HL-60 (cell line): ENCODE data around the gene STK17A.
"Not testable (repeated sequence)": the region's sequence is repeated elsewhere in the genome, so short reads cannot be mapped to it uniquely, and the experiment has no call there.

ENCODE experiments used
- DNase-seq, 2 experiments: peaks; one replicate each; pipeline ENCODE4 v3.0.0-alpha.2; 2010 to 2020; ENCODE audit warnings: low read depth in 1 of 2, low spot score in 1 of 2
- H3K27ac ChIP-seq: fragments of 250-450 bp; sonication (Bioruptor Pico); replicated peaks from 2 replicates; pipeline ENCODE4 v1.5.1; 2020; ENCODE audit warnings: mild to moderate bottlenecking, moderate library complexity
- H3K27me3 ChIP-seq: fragments of 250-450 bp; sonication (Bioruptor Pico); 2 replicates; pipeline ENCODE4 v1.5.1; 2021; ENCODE audit warnings: mild to moderate bottlenecking, moderate library complexity; ENCODE audit not compliant: insufficient read depth, poor library complexity, severe bottlenecking
- H3K4me3 ChIP-seq: replicated peaks from 2 replicates; pipeline ENCODE4 v1.5.1; 2011; ENCODE audit warnings: mild to moderate bottlenecking, control low read depth, low read length; ENCODE audit not compliant: insufficient read depth
- GABPA ChIP-seq: IDR thresholded peaks from 2 replicates; pipeline ENCODE4 v1.6.1; 2012; ENCODE audit warnings: low read depth
- POLR2AphosphoS5 ChIP-seq: IDR thresholded peaks from 2 replicates; pipeline ENCODE4 v1.6.1; 2012; ENCODE audit warnings: low read depth
- SPI1 ChIP-seq: IDR thresholded peaks from 2 replicates; pipeline ENCODE4 v1.6.1; 2012; ENCODE audit warnings: low read depth, mild to moderate bottlenecking, borderline replicate concordance
- TF ChIP-seq, protein P1 (sequence below): IDR thresholded peaks from one replicate; pipeline ENCODE4 v1.5.1; 2011; ENCODE audit warnings: low read length, control low read depth, inconsistent platforms; ENCODE audit not compliant: insufficient read depth
- TF ChIP-seq, protein P2 (sequence below): IDR thresholded peaks from 2 replicates; pipeline ENCODE4 v1.6.1; 2012; ENCODE audit warnings: low read depth; ENCODE audit not compliant: insufficient replicate concordance

STK17A gene

GRCh38 chr7:43594020-43594419 lies 11.1 kb downstream of the STK17A start:
- no peak overlapping the region for H3K27ac ChIP-seq
- H3K27me3 ChIP-seq = no peaks in the 10 kb centered on the region
- TF ChIP-seq GABPA (no peak), POLR2AphosphoS5 (no peak)
- TF ChIP-seq, protein P1, sequence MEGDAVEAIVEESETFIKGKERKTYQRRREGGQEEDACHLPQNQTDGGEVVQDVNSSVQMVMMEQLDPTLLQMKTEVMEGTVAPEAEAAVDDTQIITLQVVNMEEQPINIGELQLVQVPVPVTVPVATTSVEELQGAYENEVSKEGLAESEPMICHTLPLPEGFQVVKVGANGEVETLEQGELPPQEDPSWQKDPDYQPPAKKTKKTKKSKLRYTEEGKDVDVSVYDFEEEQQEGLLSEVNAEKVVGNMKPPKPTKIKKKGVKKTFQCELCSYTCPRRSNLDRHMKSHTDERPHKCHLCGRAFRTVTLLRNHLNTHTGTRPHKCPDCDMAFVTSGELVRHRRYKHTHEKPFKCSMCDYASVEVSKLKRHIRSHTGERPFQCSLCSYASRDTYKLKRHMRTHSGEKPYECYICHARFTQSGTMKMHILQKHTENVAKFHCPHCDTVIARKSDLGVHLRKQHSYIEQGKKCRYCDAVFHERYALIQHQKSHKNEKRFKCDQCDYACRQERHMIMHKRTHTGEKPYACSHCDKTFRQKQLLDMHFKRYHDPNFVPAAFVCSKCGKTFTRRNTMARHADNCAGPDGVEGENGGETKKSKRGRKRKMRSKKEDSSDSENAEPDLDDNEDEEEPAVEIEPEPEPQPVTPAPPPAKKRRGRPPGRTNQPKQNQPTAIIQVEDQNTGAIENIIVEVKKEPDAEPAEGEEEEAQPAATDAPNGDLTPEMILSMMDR = no peak
- DNase-seq = no peak
- no peak overlapping the region for H3K4me3 ChIP-seq

DNA sequence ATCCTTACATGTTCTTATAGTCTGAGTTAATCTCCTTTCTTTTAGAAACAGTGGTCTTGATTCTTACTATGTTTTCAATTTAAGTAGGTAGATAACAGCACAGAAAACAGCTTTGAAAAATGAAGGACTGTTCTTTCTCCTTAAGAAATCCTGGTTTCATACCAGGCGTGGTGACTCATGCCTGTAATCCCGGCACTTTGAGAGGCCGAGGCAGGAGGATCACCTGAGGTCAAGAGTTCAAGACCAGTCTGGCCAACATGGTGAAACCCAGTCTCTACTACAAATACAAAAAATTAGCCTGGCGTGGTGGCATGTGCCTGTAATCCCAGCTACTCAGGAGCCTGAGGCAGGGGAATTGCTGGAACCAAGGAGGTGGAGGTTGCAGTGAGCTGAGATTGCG lies 13.5 kb downstream of the STK17A start:
- DNase-seq, H3K27me3 ChIP-seq, H3K4me3 ChIP-seq, H3K27ac ChIP-seq: not testable (repeated sequence)

GRCh38 chr7:43600056-43600455 lies 17.1 kb downstream of the STK17A start:
- Histone ChIP-seq H3K27me3 (no peaks in the 10 kb centered on the region), H3K4me3 (no peak overlapping the region), H3K27ac (no peak overlapping the region)
- TF ChIP-seq, protein P2, sequence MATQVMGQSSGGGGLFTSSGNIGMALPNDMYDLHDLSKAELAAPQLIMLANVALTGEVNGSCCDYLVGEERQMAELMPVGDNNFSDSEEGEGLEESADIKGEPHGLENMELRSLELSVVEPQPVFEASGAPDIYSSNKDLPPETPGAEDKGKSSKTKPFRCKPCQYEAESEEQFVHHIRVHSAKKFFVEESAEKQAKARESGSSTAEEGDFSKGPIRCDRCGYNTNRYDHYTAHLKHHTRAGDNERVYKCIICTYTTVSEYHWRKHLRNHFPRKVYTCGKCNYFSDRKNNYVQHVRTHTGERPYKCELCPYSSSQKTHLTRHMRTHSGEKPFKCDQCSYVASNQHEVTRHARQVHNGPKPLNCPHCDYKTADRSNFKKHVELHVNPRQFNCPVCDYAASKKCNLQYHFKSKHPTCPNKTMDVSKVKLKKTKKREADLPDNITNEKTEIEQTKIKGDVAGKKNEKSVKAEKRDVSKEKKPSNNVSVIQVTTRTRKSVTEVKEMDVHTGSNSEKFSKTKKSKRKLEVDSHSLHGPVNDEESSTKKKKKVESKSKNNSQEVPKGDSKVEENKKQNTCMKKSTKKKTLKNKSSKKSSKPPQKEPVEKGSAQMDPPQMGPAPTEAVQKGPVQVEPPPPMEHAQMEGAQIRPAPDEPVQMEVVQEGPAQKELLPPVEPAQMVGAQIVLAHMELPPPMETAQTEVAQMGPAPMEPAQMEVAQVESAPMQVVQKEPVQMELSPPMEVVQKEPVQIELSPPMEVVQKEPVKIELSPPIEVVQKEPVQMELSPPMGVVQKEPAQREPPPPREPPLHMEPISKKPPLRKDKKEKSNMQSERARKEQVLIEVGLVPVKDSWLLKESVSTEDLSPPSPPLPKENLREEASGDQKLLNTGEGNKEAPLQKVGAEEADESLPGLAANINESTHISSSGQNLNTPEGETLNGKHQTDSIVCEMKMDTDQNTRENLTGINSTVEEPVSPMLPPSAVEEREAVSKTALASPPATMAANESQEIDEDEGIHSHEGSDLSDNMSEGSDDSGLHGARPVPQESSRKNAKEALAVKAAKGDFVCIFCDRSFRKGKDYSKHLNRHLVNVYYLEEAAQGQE = no peak
- no peak for DNase-seq

DNA sequence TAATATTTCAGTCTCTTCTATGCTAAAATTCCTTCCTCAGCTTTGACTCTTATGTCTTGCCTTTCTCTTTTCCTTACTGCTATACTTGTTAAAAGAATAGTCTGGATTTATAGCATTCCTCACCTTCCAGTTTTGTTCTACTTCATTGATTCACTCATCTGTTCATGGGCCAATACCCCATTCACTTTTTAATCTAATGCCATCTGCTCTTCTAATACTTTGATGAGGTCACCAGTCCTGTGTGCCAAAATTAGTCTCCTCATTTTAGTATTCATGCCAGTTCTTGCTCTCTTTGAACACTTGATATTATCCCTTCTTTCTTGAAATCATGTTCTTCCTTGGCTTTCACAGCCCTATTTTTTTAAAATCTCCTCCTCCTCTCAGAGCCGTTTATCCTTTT lies 19.3 kb downstream of the STK17A start:
- no peak for DNase-seq
- no peaks in the 10 kb centered on the region for H3K27me3 ChIP-seq
- no peak overlapping the region for H3K27ac ChIP-seq
- H3K4me3 ChIP-seq = no peak overlapping the region
- TF ChIP-seq, protein P2 = no peak
- TF ChIP-seq GABPA (no peak), SPI1 (no peak), POLR2AphosphoS5 (no peak)
- TF ChIP-seq, protein P1 = no peak

DNA sequence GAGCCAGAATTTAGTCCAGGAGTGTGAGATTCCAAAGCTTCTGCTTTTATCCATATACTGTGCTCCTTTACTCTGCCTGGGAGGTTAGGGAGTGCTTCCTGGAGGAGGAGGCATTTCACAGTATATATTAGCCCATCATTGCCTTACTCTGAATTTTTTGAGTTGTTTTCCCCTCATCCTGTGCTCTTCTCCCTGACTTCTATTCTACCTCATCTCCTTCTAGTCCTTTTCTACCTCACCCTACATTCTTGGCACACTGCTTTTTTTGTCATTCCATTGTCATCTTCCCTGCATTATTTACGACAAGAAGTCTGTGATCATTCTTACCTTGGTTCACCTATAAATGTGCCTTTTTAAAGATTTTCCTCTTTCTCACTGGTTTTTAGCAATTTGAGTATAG lies 21.3 kb downstream of the STK17A start:
- TF ChIP-seq SPI1 = no peak
- TF ChIP-seq, protein P2 = no peak
- no peak overlapping the region for H3K4me3 ChIP-seq
- H3K27ac ChIP-seq = no peak overlapping the region
- no peaks in the 10 kb centered on the region for H3K27me3 ChIP-seq
- DNase-seq = no peak
